HG02678 (cell line): Measurements from ENCODE around the gene ME2.
A peak's percentile ranks its signal among the peaks of the same experiment; 100 is the strongest.
"Not testable (repeated sequence)": the region's sequence is repeated elsewhere in the genome, so short reads cannot be mapped to it uniquely, and the experiment has no call there.

Experiments used
- ATAC-seq: cut with Tn5 transposase; IDR thresholded peaks from one replicate; pipeline ENCODE4 v1.9.1; 2021; ENCODE audit warnings: mild to moderate bottlenecking, moderate library complexity; ENCODE audit not compliant: unreplicated experiment

The ME2 gene

GRCh38 chr18:50911006-50911405 is 32.1 kb downstream of the ME2 start:
- no peak for ATAC-seq

- ATAC-seq = no peak
These were observed 38.1 kb downstream of the ME2 start for GRCh38 chr18:50917021-50917420.

- ATAC-seq = no peak
These were observed 39.2 kb downstream of the ME2 start for GRCh38 chr18:50918153-50918552.

GRCh38 chr18:50924372-50924771 is 45.5 kb downstream of the ME2 start:
- no peak for ATAC-seq

- ATAC-seq = no peak
These were observed 47.6 kb downstream of the ME2 start for GRCh38 chr18:50926521-50926920.

- ATAC-seq = no peak
These were observed 49.6 kb downstream of the ME2 start for GRCh38 chr18:50928551-50928950.

GRCh38 chr18:50933684-50934083 is 54.8 kb downstream of the ME2 start:
- ATAC-seq = no peak

- ATAC-seq = no peak
These were observed 55.8 kb downstream of the ME2 start for GRCh38 chr18:50934545-50935211.

GRCh38 chr18:50935493-50936191 is 56.7 kb downstream of the ME2 start:
- ATAC-seq = no peak

GRCh38 chr18:50937183-50937582 is 58.3 kb downstream of the ME2 start:
- ATAC-seq = no peak

GRCh38 chr18:50938912-50939311 is 60.0 kb downstream of the ME2 start:
- no peak for ATAC-seq

- ATAC-seq = no peak
These were observed 65.5 kb downstream of the ME2 start for GRCh38 chr18:50944245-50944932.

- ATAC-seq = not testable (repeated sequence)
These were observed 67.0 kb downstream of the ME2 start for GRCh38 chr18:50945918-50946317.

- no peak for ATAC-seq
These were observed 69.0 kb downstream of the ME2 start for GRCh38 chr18:50947899-50948298.

GRCh38 chr18:50949185-50949584 is 70.3 kb downstream of the ME2 start:
- ATAC-seq = no peak

- ATAC-seq = no peak
These were observed 71.7 kb downstream of the ME2 start for GRCh38 chr18:50950626-50951025.

GRCh38 chr18:50953822-50954221 is 74.9 kb downstream of the ME2 start:
- no peak for ATAC-seq

GRCh38 chr18:50955253-50955652 is 76.3 kb downstream of the ME2 start:
- ATAC-seq = no peak

GRCh38 chr18:50956116-50956515 is 77.2 kb downstream of the ME2 start:
- no peak for ATAC-seq

GRCh38 chr18:50961974-50962373 is 83.1 kb downstream of the ME2 start:
- ATAC-seq = no peak

- ATAC-seq = peak; percentile 96
These were observed 89.1 kb downstream of the ME2 start, which contains the start of gene ELAC1 for GRCh38 chr18:50967714-50968661. Gene ELAC1, plus strand, starts transcription at chr18:50968040. Its CDS starts 6,365 bp downstream, at chr18:50974405.
